Measurements from ENCODE around the gene NHSL1. TPM values are rescaled to one million over a fixed set of nuclear protein-coding genes. Genes with fewer than 3 reads are reported as not detected.

NHSL1 gene
- total and polyA plus RNA-seq, 2 of the 8 experiments (the other 6 are each of a cell fraction or from before 2014, with no cell fraction given), result 7.2 to 32.4 TPM

GRCh38 chr6:138441965-138442364 lies 57.3 kb downstream of the NHSL1 start:
- no peak overlapping the region for H2BK5ac ChIP-seq (ENCODE audit: low read depth, low read length)
- H2BK12ac ChIP-seq (ENCODE audit: low read depth, low read length), result no peak overlapping the region
- no peak overlapping the region for H4K5ac ChIP-seq (ENCODE audit: insufficient read length, low read depth, low read length)
- H3K36me3 ChIP-seq (ENCODE audit: control insufficient read depth in 2 of 4, insufficient read depth in 4 of 4, low read length in 3 of 4), result peaks cover 0 to 23% (median 4%) of the 10 kb centered on the region in 4 experiments; a peak in 5 of 8 replicates
- no peak overlapping the region for H3K4me3 ChIP-seq (ENCODE audit: extremely low read depth in 1 of 4, insufficient read depth in 2 of 4, low read depth in 3 of 4, low read length in 4 of 4)
- H2AK5ac ChIP-seq (ENCODE audit: low read depth, low read length), result no peak overlapping the region
- no peaks in the 10 kb centered on the region for H4K20me1 ChIP-seq (replicated peaks in 1 of 2; ENCODE audit: control insufficient read depth in 1 of 2, insufficient read depth in 2 of 2, low read length in 2 of 2)
- no peak overlapping the region for H3K23ac ChIP-seq (ENCODE audit: insufficient read length)
- DNase-seq (ENCODE audit: low read depth in 1 of 2, low spot score in 2 of 2) (no peak), FAIRE-seq (no peak)
- no peak overlapping the region for H3K27ac ChIP-seq (ENCODE audit: low read depth, low read length)
- ChIA-PET POLR2A (ENCODE audit: partially characterized antibody) (no interaction called here), CTCF (ENCODE audit: partially characterized antibody) (interaction anchor here (0.6 to 3.9 kb wide), 5 partner anchors 11 to 144 kb away, joined by 3 to 31 read pairs (median 3); no protein-coding TSS in a partner anchor)
- no peak overlapping the region for H2AFZ ChIP-seq (ENCODE audit: low read length)
- H3K79me1 ChIP-seq (ENCODE audit: low read depth, low read length), result no peaks in the 10 kb centered on the region
- TF ChIP-seq CBX5 (IDR thresholded peaks at IDR 0.05; ENCODE audit: low read depth, low read length), result no peak
- no peak for TF ChIP-seq RAD21 (IDR thresholded peaks at IDR 0.05 in 1 of 2, conservative IDR thresholded peaks at IDR 0.05 in 1 of 2; ENCODE audit: low read depth in 2 of 2, low read length in 2 of 2)
- TF ChIP-seq ASH2L (IDR thresholded peaks at IDR 0.05; ENCODE audit: low read length), result no peak
- no peak for TF ChIP-seq PHF8 (conservative IDR thresholded peaks at IDR 0.05; ENCODE audit: low read depth, low read length)
- no peak for TF ChIP-seq CHD2 (IDR thresholded peaks at IDR 0.05; ENCODE audit: low read length)
- TF ChIP-seq POLR2A (IDR thresholded peaks at IDR 0.05; ENCODE audit: control extremely low read depth in 1 of 2, low read depth in 2 of 2, low read length in 2 of 2), result no peak
- no peak for TF ChIP-seq TBP (IDR thresholded peaks at IDR 0.05; ENCODE audit: low read depth, low read length)
- no peak for TF ChIP-seq JUN (IDR thresholded peaks at IDR 0.05; ENCODE audit: low read depth, low read length)
- no peak for TF ChIP-seq SUZ12 (IDR thresholded peaks at IDR 0.05; ENCODE audit: low read length)
- no peak for TF ChIP-seq POLR2AphosphoS5 (IDR thresholded peaks at IDR 0.05; ENCODE audit: low read depth, low read length)
- H3K18ac ChIP-seq (ENCODE audit: extremely low read depth, low read length), result no peak overlapping the region
- no peak overlapping the region for H2BK120ac ChIP-seq (replicated peaks; ENCODE audit: low read depth, low read length)
- no peak overlapping the region for H3K14ac ChIP-seq (ENCODE audit: insufficient read length)
- H3K23me2 ChIP-seq (ENCODE audit: low read depth, low read length), result no peaks in the 10 kb centered on the region
- no peaks in the 10 kb centered on the region for H3K9me3 ChIP-seq (ENCODE audit: insufficient read depth in 2 of 2, low read depth in 1 of 2, low read length in 1 of 2)
- H3K9ac ChIP-seq (replicated peaks in 1 of 4; ENCODE audit: extremely low read depth in 1 of 4, low read depth in 3 of 4, low read length in 3 of 4), result no peak overlapping the region
- H3K4me1 ChIP-seq (replicated peaks in 1 of 4; ENCODE audit: control insufficient read depth in 3 of 4, insufficient read depth in 4 of 4, low read length in 3 of 4), result no peaks in the 10 kb centered on the region
- no peak overlapping the region for H3K4me2 ChIP-seq (ENCODE audit: insufficient read depth in 1 of 2, low read depth in 2 of 2, low read length in 2 of 2)
- H3K56ac ChIP-seq (replicated peaks; ENCODE audit: insufficient read length, low read depth, low read length), result no peak overlapping the region
- no peak overlapping the region for H2BK15ac ChIP-seq (ENCODE audit: low read length)
- no peak overlapping the region for H4K91ac ChIP-seq (replicated peaks; ENCODE audit: insufficient read length, low read length)
- 94% methylated on average over 6 of the region's 6 CpGs; no CpG with 5 or more reads in 1 of the 2 experiments for WGBS, 2 experiments (ENCODE audit: extremely low coverage in 1 of 2, insufficient coverage in 1 of 2, insufficient read length in 1 of 2, insufficient replicate concordance in 2 of 2, low coverage in 1 of 2, low lambda C conversion rate in 2 of 2, missing lambda C conversion rate in 1 of 2)
- H3K27me3 ChIP-seq (replicated peaks in 1 of 4; ENCODE audit: control insufficient read depth in 3 of 4, extremely low read depth in 1 of 4, insufficient read depth in 3 of 4, low read length in 3 of 4), result no peaks in the 10 kb centered on the region
- no peak overlapping the region for H3K4ac ChIP-seq (replicated peaks; ENCODE audit: insufficient read length, low read depth, low read length)
- no peak overlapping the region for H4K8ac ChIP-seq (ENCODE audit: extremely low read depth, insufficient read depth, low read length)
- no peak overlapping the region for H2BK20ac ChIP-seq (ENCODE audit: low read length)
- H3K79me2 ChIP-seq (ENCODE audit: control insufficient read depth in 1 of 2, insufficient read depth in 2 of 2, low read length in 2 of 2), result no peaks in the 10 kb centered on the region
